PC-9 (cell line): ENCODE measurements around the gene RTEL1. TPM values are rescaled to one million over a fixed set of nuclear protein-coding genes. Genes with fewer than 3 reads are reported as not detected.

Experiments
- BruUV-seq: library from RNA; stranded (reverse); fragments of 400-500 nt; replicated peaks from 2 replicates; lab custom pipeline; 2021; lab: Mats Ljungman, UMichigan
- CTCF ChIA-PET: fragments of 300-600 bp; sonication (Branson Sonifier 250); formaldehyde crosslinking; loops from one replicate; lab custom pipeline; 2022; ENCODE audit warnings: antibody characterized with exemption; lab: Charles Lee
- POLR2A ChIA-PET: fragments of 300-600 bp; sonication (Branson Sonifier 250); formaldehyde crosslinking; loops from one replicate; lab custom pipeline; 2022; ENCODE audit warnings: antibody characterized with exemption; ENCODE audit not compliant: unreplicated experiment; lab: Charles Lee
- DNase-seq, 2 experiments: peaks; one replicate each; pipeline versions ENCODE4 v3.0.0 to v3.0.0-alpha.2; 2015 to 2022; ENCODE audit warnings: mixed read lengths in 1 of 2
- H2AFZ ChIP-seq: fragments of 200-600 bp; sonication (generic); 2 replicates; pipeline ENCODE4 v1.8.1; 2017; ENCODE audit warnings: antibody characterized with exemption
- H3F3A ChIP-seq: fragments of 200-600 bp; sonication (generic); 2 replicates; pipeline ENCODE4 v1.8.1; 2017; ENCODE audit warnings: antibody characterized with exemption, mild to moderate bottlenecking, low read depth; ENCODE audit not compliant: insufficient read depth
- H3K27ac ChIP-seq: fragments of 200-600 bp; sonication (generic); 2 replicates; pipeline ENCODE4 v1.6.1; 2016; ENCODE audit warnings: mixed run types
- H3K27me3 ChIP-seq: fragments of 200-600 bp; sonication (generic); 2 replicates; pipeline ENCODE4 v1.6.1; 2016; ENCODE audit warnings: low read depth, mixed run types; ENCODE audit not compliant: insufficient read depth
- H3K36me3 ChIP-seq: fragments of 200-600 bp; sonication (generic); 2 replicates; pipeline ENCODE4 v1.6.1; 2016; ENCODE audit warnings: low read depth, mixed run types
- H3K4me1 ChIP-seq: fragments of 200-600 bp; sonication (generic); replicated peaks from 2 replicates; pipeline ENCODE4 v1.6.1; 2016; ENCODE audit warnings: mixed run types; ENCODE audit not compliant: insufficient read depth
- H3K4me2 ChIP-seq: fragments of 200-600 bp; sonication (generic); 2 replicates; pipeline ENCODE4 v1.6.1; 2017; ENCODE audit warnings: mixed run types
- H3K4me3 ChIP-seq: fragments of 200-600 bp; sonication (generic); 2 replicates; pipeline ENCODE4 v1.6.1; 2016; ENCODE audit warnings: mixed run types
- H3K79me2 ChIP-seq: fragments of 200-600 bp; sonication (generic); 2 replicates; pipeline ENCODE4 v1.6.1; 2017; ENCODE audit warnings: low read depth, mixed run types
- H3K9me2 ChIP-seq: fragments of 200-600 bp; sonication (generic); 2 replicates; pipeline ENCODE4 v1.8.1; 2017; ENCODE audit warnings: mild to moderate bottlenecking; ENCODE audit not compliant: insufficient read depth
- H3K9me3 ChIP-seq: fragments of 200-600 bp; sonication (generic); 2 replicates; pipeline ENCODE4 v1.8.1; 2016; ENCODE audit warnings: low read depth; ENCODE audit not compliant: insufficient read depth
- H4K20me1 ChIP-seq: fragments of 200-600 bp; sonication (generic); 2 replicates; pipeline ENCODE4 v1.8.1; 2017; ENCODE audit not compliant: insufficient read depth
- CTCF ChIP-seq: fragments of 200-600 bp; sonication (generic); conservative IDR thresholded peaks from 2 replicates; pipeline ENCODE4 v1.6.1; 2017; ENCODE audit warnings: mixed run types, antibody characterized with exemption, mild to moderate bottlenecking, moderate library complexity
- EZH2 ChIP-seq: fragments of 200-600 bp; sonication (generic); IDR thresholded peaks from 2 replicates; pipeline ENCODE4 v1.8.0; 2017; ENCODE audit warnings: antibody characterized with exemption, low read depth
- intact Hi-C: fragments of 100-400 bp; cut with micrococcal nuclease; formaldehyde crosslinking; loops from one replicate; pipeline ENCODE4 v1.10.0; 2022; ENCODE audit not compliant: unreplicated experiment
- total RNA-seq: library from RNA; stranded (reverse); gene quantifications from 2 replicates; pipeline ENCODE4 v1.2.3, GENCODE V29; 2021

RTEL1 gene
- total RNA-seq, 1 experiment from 2014 or later = 36.0 TPM

GRCh38 chr20:63692436-63693082, 34.4 kb downstream of the RTEL1 start:
- intact Hi-C loops = no loop called here
- Histone ChIP-seq H4K20me1 (0 out of 2 replicates have a peak, but pooled peaks cover 2% of the 10 kb centered on the region), H3K79me2 (no peaks in the 10 kb centered on the region), H2AFZ (no peak overlapping the region), H3K36me3 (no peaks in the 10 kb centered on the region), H3K27ac (no peak overlapping the region), H3K9me2 (no peaks in the 10 kb centered on the region), H3K9me3 (no peaks in the 10 kb centered on the region), H3K4me2 (no peak overlapping the region), H3K4me3 (no peak overlapping the region), H3K4me1 (peaks cover 25% of the 10 kb centered on the region), H3K27me3 (no peaks in the 10 kb centered on the region), H3F3A (peaks cover 43% of the 10 kb centered on the region)
- TF ChIP-seq CTCF (no peak), EZH2 (no peak)
- no peak for DNase-seq
- BruUV-seq = no TSS peak
- CTCF ChIA-PET = interaction anchor here (0.6 kb wide), 1 partner anchor 101 kb away, joined by 5 read pairs; no protein-coding TSS in a partner anchor
- POLR2A ChIA-PET = interaction anchor here (0.6 to 0.7 kb wide), 2 partner anchors 280 to 375 kb away, joined by 3 to 7 read pairs; no protein-coding TSS in a partner anchor

- Histone ChIP-seq H3K9me3 (no peaks in the 10 kb centered on the region), H4K20me1 (0 out of 2 replicates have a peak, but pooled peaks cover 3% of the 10 kb centered on the region), H3K4me1 (peaks cover 25% of the 10 kb centered on the region), H3K9me2 (no peaks in the 10 kb centered on the region), H3F3A (peaks cover 45% of the 10 kb centered on the region), H3K36me3 (no peaks in the 10 kb centered on the region), H3K27me3 (no peaks in the 10 kb centered on the region), H3K27ac (no peak overlapping the region), H2AFZ (no peak overlapping the region), H3K79me2 (no peaks in the 10 kb centered on the region), H3K4me3 (no peak overlapping the region), H3K4me2 (no peak overlapping the region)
- no TSS peak for BruUV-seq
- POLR2A ChIA-PET = interaction anchor here (0.6 to 0.7 kb wide), 2 partner anchors 281 to 374 kb away, joined by 3 to 7 read pairs; no protein-coding TSS in a partner anchor
- CTCF ChIA-PET = no interaction called here
- DNase-seq = peak in 1 of 2 experiments; percentile 27
- intact Hi-C loops = no loop called here
- TF ChIP-seq EZH2 (no peak), CTCF (no peak)
Measured at GRCh38 chr20:63693083-63693732, 35.1 kb downstream of the RTEL1 start.

- H3K79me2 ChIP-seq = no peaks in the 10 kb centered on the region
- no peaks in the 10 kb centered on the region for H3K36me3 ChIP-seq
- intact Hi-C loops = no loop called here
- no TSS peak for BruUV-seq
- peaks cover 30% of the 10 kb centered on the region for H3K4me1 ChIP-seq
- CTCF ChIA-PET = interaction anchor here (0.6 kb wide), 1 partner anchor 495 kb away, joined by 9 read pairs; no protein-coding TSS in a partner anchor
- TF ChIP-seq EZH2 (no peak), CTCF (no peak)
- 0 out of 2 replicates have a peak, but pooled peaks cover 3% of the 10 kb centered on the region for H4K20me1 ChIP-seq
- no peak overlapping the region for H3K27ac ChIP-seq
- peaks cover 50% of the 10 kb centered on the region for H3F3A ChIP-seq
- peak in 1 of 2 experiments; percentile 26 for DNase-seq
- no peak overlapping the region for H3K4me3 ChIP-seq
- no peak overlapping the region for H2AFZ ChIP-seq
- no peak overlapping the region for H3K4me2 ChIP-seq
- H3K27me3 ChIP-seq = no peaks in the 10 kb centered on the region
- POLR2A ChIA-PET = no interaction called here
- H3K9me2 ChIP-seq = no peaks in the 10 kb centered on the region
- H3K9me3 ChIP-seq = no peaks in the 10 kb centered on the region
Measured at GRCh38 chr20:63693733-63694583, 35.8 kb downstream of the RTEL1 start.
